ENCODE data around the gene TTF1. TPM values are rescaled to one million over a fixed set of nuclear protein-coding genes. Genes with fewer than 3 reads are reported as not detected.

The TTF1 gene
- total and polyA plus RNA-seq, 9 of the 15 experiments (the other 6 are each of a cell fraction or from before 2014, with no cell fraction given): 9.0 to 18.5 (median 15.8) TPM

GRCh38 chr9:132351404-132352045 lies 55.1 kb downstream of the TTF1 start:
- Histone ChIP-seq H3K36me3 (ENCODE audit: control insufficient read depth, insufficient read depth, low read length) (peaks cover 69% of the 10 kb centered on the region), H3K4me1 (replicated peaks in 1 of 2; ENCODE audit: control insufficient read depth in 2 of 2, insufficient read depth in 2 of 2, low read length in 2 of 2) (peaks cover 15 to 18% of the 10 kb centered on the region in 2 experiments; a peak in 4 of 5 replicates)

GRCh38 chr9:132350861-132351315 lies 55.8 kb downstream of the TTF1 start:
- no TSS peak for BruUV-seq (replicated peaks)
- no peaks in the 10 kb centered on the region for H3K9me3 ChIP-seq (replicated peaks; ENCODE audit: control insufficient read depth, insufficient read depth, low read depth, low read length)
- H3K9ac ChIP-seq (ENCODE audit: insufficient read depth in 1 of 2, low read depth in 2 of 2, low read length in 2 of 2): no peak overlapping the region
- no peak overlapping the region for H3K4me3 ChIP-seq
- 95% methylated on average over 6 of the region's 6 CpGs for WGBS (ENCODE audit: insufficient coverage, low coverage, missing lambda C conversion rate)
- peaks cover 76% of the 10 kb centered on the region for H3K36me3 ChIP-seq (ENCODE audit: control insufficient read depth, insufficient read depth, low read length)
- no peak overlapping the region for H3K27ac ChIP-seq (ENCODE audit: extremely low read depth, low read depth, low read length)
- in situ Hi-C loops (cut with MboI) (no loop called here), intact Hi-C loops (cut with micrococcal nuclease) (no loop called here)
- DNase-seq (ENCODE audit: extremely low read depth in 1 of 4, low spot score in 3 of 4): no peak
- no peaks in the 10 kb centered on the region for H3K27me3 ChIP-seq (ENCODE audit: control insufficient read depth in 2 of 2, insufficient read depth in 2 of 2, low read length in 2 of 2)
- no peak overlapping the region for H3K4me2 ChIP-seq (ENCODE audit: insufficient read depth, low read length)
- no peaks in the 10 kb centered on the region for H3K9me1 ChIP-seq (ENCODE audit: control insufficient read depth, insufficient read depth, low read length)
- no peaks in the 10 kb centered on the region; the same call in 1 of the 2 replicates for H4K20me1 ChIP-seq (replicated peaks; ENCODE audit: control insufficient read depth, insufficient read depth, low read length)
- peaks cover 44% of the 10 kb centered on the region for H3K79me2 ChIP-seq (ENCODE audit: control insufficient read depth, insufficient read depth, low read length)
- H2AFZ ChIP-seq (ENCODE audit: low read depth, low read length): no peak overlapping the region
- H3K4me1 ChIP-seq (replicated peaks in 1 of 2; ENCODE audit: control insufficient read depth in 2 of 2, insufficient read depth in 2 of 2, low read length in 2 of 2): peaks cover 15 to 18% of the 10 kb centered on the region in 2 experiments; a peak in 4 of 5 replicates
- POLR2A ChIA-PET: interaction anchor here (0.5 kb wide), 1 partner anchor 48 kb away, joined by 3 read pairs; no protein-coding TSS in a partner anchor
- no peak for ATAC-seq
- CTCF ChIA-PET (ENCODE audit: low intra/inter-chr PET ratio): no interaction called here
- no peak for FAIRE-seq
- TF ChIP-seq U2AF1 (optimal IDR thresholded peaks at IDR 0.05; ENCODE audit: low read depth, low read length) (no peak), PKNOX1 (IDR thresholded peaks at IDR 0.05) (no peak), KHSRP (IDR thresholded peaks at IDR 0.05) (no peak), ZBTB33 (CRISPR knock-in tag; IDR thresholded peaks at IDR 0.05) (no peak), ZNF830 (CRISPR knock-in tag; IDR thresholded peaks at IDR 0.05) (no peak), HES1 (IDR thresholded peaks at IDR 0.05; ENCODE audit: low read depth) (no peak), IRF1 (CRISPR knock-in tag; IDR thresholded peaks at IDR 0.05; ENCODE audit: borderline replicate concordance) (no peak)

More at GRCh38 chr9:132351404-132352045, 55.1 kb downstream of the TTF1 start:
- no peak overlapping the region for H3K4me2 ChIP-seq (ENCODE audit: insufficient read depth, low read length)
- no peak for DNase-seq (ENCODE audit: extremely low read depth in 1 of 4, low spot score in 3 of 4)
- BruUV-seq (replicated peaks): no TSS peak
- H3K9me3 ChIP-seq (replicated peaks; ENCODE audit: control insufficient read depth, insufficient read depth, low read depth, low read length): no peaks in the 10 kb centered on the region; the same call in 1 of the 2 replicates
- no peak overlapping the region for H3K4me3 ChIP-seq
- H3K9me1 ChIP-seq (ENCODE audit: control insufficient read depth, insufficient read depth, low read length): no peaks in the 10 kb centered on the region
- intact Hi-C loops (cut with micrococcal nuclease) (no loop called here), in situ Hi-C loops (cut with MboI) (no loop called here)
- H3K9ac ChIP-seq (ENCODE audit: insufficient read depth in 1 of 2, low read depth in 2 of 2, low read length in 2 of 2): no peak overlapping the region
- ChIA-PET CTCF (ENCODE audit: low intra/inter-chr PET ratio) (no interaction called here), POLR2A (interaction anchor here (0.5 to 0.8 kb wide), 2 partner anchors 10 to 47 kb away, joined by 3 to 5 read pairs; no protein-coding TSS in a partner anchor)
- no peak for ATAC-seq
- no peak overlapping the region for H2AFZ ChIP-seq (ENCODE audit: low read depth, low read length)
- no peaks in the 10 kb centered on the region; the same call in 1 of the 2 replicates for H4K20me1 ChIP-seq (replicated peaks; ENCODE audit: control insufficient read depth, insufficient read depth, low read length)
- WGBS (ENCODE audit: insufficient coverage, low coverage, missing lambda C conversion rate): 81% methylated on average over 3 of the region's 3 CpGs
- H3K27ac ChIP-seq (ENCODE audit: extremely low read depth, low read depth, low read length): no peak overlapping the region
- peaks cover 44% of the 10 kb centered on the region for H3K79me2 ChIP-seq (ENCODE audit: control insufficient read depth, insufficient read depth, low read length)
- FAIRE-seq: peak; percentile 6
- TF ChIP-seq RBFOX2 (IDR thresholded peaks at IDR 0.05; ENCODE audit: low read depth, low read length) (peak; percentile 32), SNIP1 (IDR thresholded peaks at IDR 0.05; ENCODE audit: low read depth) (no peak)
- H3K27me3 ChIP-seq (ENCODE audit: control insufficient read depth in 2 of 2, insufficient read depth in 2 of 2, low read length in 2 of 2): no peaks in the 10 kb centered on the region

All from K562 (cell line).